ENCODE measurements around the gene C1orf35.

Gene C1orf35

GRCh38 chr1:228070173-228070572 is 33.0 kb downstream of the C1orf35 start (continued):
- no peak for TF ChIP-seq CREB5 (CRISPR knock-in tag; IDR thresholded peaks at IDR 0.05; ENCODE audit: low read depth)
- TF ChIP-seq PPARA (CRISPR knock-in tag; IDR thresholded peaks at IDR 0.05; ENCODE audit: borderline replicate concordance): no peak
- TF ChIP-seq ZNF8 (CRISPR knock-in tag; IDR thresholded peaks at IDR 0.05): no peak
- no peak for TF ChIP-seq ISL1 (CRISPR knock-in tag; IDR thresholded peaks at IDR 0.05)
- no peak for TF ChIP-seq ZC3H10 (CRISPR knock-in tag; IDR thresholded peaks at IDR 0.05)
- no peak for TF ChIP-seq PATZ1 (CRISPR knock-in tag; IDR thresholded peaks at IDR 0.05; ENCODE audit: borderline replicate concordance)
- TF ChIP-seq RARB (CRISPR knock-in tag; IDR thresholded peaks at IDR 0.05): no peak
- no peak for TF ChIP-seq OSR1 (CRISPR knock-in tag; IDR thresholded peaks at IDR 0.05)

GRCh38 chr1:228068359-228068758 is 34.8 kb downstream of the C1orf35 start:
- TF ChIP-seq POU6F1 (CRISPR knock-in tag; IDR thresholded peaks at IDR 0.05; ENCODE audit: borderline replicate concordance, low read depth): no peak
- TF ChIP-seq TCF4 (CRISPR knock-in tag; IDR thresholded peaks at IDR 0.05; ENCODE audit: borderline replicate concordance): no peak
- TF ChIP-seq CREB5 (CRISPR knock-in tag; IDR thresholded peaks at IDR 0.05; ENCODE audit: low read depth): no peak
- TF ChIP-seq ESRRG (CRISPR knock-in tag; IDR thresholded peaks at IDR 0.05): no peak
- TF ChIP-seq ZNF70 (CRISPR knock-in tag; IDR thresholded peaks at IDR 0.05): no peak
- no peak for TF ChIP-seq ZC3H10 (CRISPR knock-in tag; IDR thresholded peaks at IDR 0.05)
- no peak for TF ChIP-seq PPARA (CRISPR knock-in tag; IDR thresholded peaks at IDR 0.05; ENCODE audit: borderline replicate concordance)
- TF ChIP-seq ISL1 (CRISPR knock-in tag; IDR thresholded peaks at IDR 0.05): no peak
- TF ChIP-seq ZFP3 (CRISPR knock-in tag; IDR thresholded peaks at IDR 0.05): no peak
- TF ChIP-seq TOX (CRISPR knock-in tag; IDR thresholded peaks at IDR 0.05; ENCODE audit: borderline replicate concordance): no peak
- ATAC-seq: no peak

DNA sequence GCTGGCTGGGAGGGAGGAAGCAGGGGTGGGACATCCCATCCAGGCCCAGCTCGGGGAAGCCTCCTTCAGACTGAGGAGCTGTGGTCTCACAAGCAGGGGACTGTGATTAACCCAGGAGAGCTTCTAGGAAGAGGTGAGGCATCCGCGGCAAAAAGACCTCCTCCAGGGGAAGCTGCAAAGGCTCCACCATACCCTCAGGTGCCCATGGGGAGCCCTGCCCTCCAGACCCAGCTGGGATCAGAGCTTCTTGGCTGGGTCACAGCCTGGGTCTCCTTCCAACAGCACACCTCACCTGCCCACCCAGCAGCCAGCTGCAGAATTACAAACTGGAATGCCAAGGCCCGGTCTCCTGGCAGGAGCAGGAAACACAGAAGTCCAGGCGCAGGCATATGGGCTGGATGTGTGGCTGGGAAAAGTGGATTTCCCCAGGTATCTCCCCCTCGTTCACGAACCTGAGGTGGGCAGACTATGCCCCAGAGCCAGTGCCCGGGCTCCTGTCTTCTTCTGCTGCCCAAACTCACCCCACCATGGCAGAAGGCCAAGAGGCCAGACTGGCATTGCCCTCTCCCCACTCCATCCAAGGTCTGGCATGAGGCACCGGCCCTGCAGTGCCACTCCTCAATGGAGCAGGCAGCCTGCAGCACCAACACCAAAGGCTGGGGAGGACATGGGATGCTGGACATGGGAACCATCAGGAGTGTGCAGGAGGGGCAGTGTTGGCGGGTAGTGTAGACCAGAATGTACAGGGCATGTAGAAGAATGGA is 36.1 kb downstream of the C1orf35 start:
- no peak for TF ChIP-seq ZNF565 (CRISPR knock-in tag; conservative IDR thresholded peaks at IDR 0.05; ENCODE audit: low read depth)
- no peak for TF ChIP-seq TCF4 (CRISPR knock-in tag; IDR thresholded peaks at IDR 0.05; ENCODE audit: borderline replicate concordance)
- TF ChIP-seq ZNF70 (CRISPR knock-in tag; IDR thresholded peaks at IDR 0.05): no peak
- no peak for TF ChIP-seq POU6F1 (CRISPR knock-in tag; IDR thresholded peaks at IDR 0.05; ENCODE audit: borderline replicate concordance, low read depth)
- TF ChIP-seq ESRRG (CRISPR knock-in tag; IDR thresholded peaks at IDR 0.05): no peak
- no peak for TF ChIP-seq ZFP30 (CRISPR knock-in tag; IDR thresholded peaks at IDR 0.05)
- TF ChIP-seq SNAI2 (CRISPR knock-in tag; IDR thresholded peaks at IDR 0.05): no peak
- TF ChIP-seq PPARA (CRISPR knock-in tag; IDR thresholded peaks at IDR 0.05; ENCODE audit: borderline replicate concordance): no peak
- no peak for TF ChIP-seq RARB (CRISPR knock-in tag; IDR thresholded peaks at IDR 0.05)
- no peak for TF ChIP-seq ZNF8 (CRISPR knock-in tag; IDR thresholded peaks at IDR 0.05)
- TF ChIP-seq CSDC2 (CRISPR knock-in tag; IDR thresholded peaks at IDR 0.05): no peak
- no peak for TF ChIP-seq ZFP3 (CRISPR knock-in tag; IDR thresholded peaks at IDR 0.05)
- TF ChIP-seq ARNTL (CRISPR knock-in tag; IDR thresholded peaks at IDR 0.05; ENCODE audit: borderline replicate concordance, low read depth): no peak
- TF ChIP-seq TSHZ2 (CRISPR knock-in tag; IDR thresholded peaks at IDR 0.05): no peak
- TF ChIP-seq ISL1 (CRISPR knock-in tag; IDR thresholded peaks at IDR 0.05): no peak
- TF ChIP-seq TOX (CRISPR knock-in tag; IDR thresholded peaks at IDR 0.05; ENCODE audit: borderline replicate concordance): no peak
- TF ChIP-seq GLIS3 (CRISPR knock-in tag; IDR thresholded peaks at IDR 0.05): no peak
- no peak for ATAC-seq
